Lower leg skin (tissue), 3 donors: ENCODE results near the gene XYLB.

Experiments used
- CTCF ChIP-seq, 3 donors: fragments of 450-650 bp; IDR thresholded peaks; one replicate each; pipeline ENCODE4 v1.5.1; 2016; ENCODE audit warnings: antibody characterized with exemption in 3 of 3, mild to moderate bottlenecking in 3 of 3, moderate library complexity in 2 of 3
- POLR2A ChIP-seq, 2 donors: fragments of 450-650 bp; IDR thresholded peaks; one replicate each; pipeline ENCODE4 v1.6.1; 2016 to 2017; ENCODE audit warnings: antibody characterized with exemption in 2 of 2, mild to moderate bottlenecking in 1 of 2, moderate library complexity in 1 of 2

GRCh38 chr3:38327335-38328009 is 19.1 kb upstream of the XYLB start:
- TF ChIP-seq CTCF (IDR thresholded peaks at IDR 0.05) (no peak), POLR2A (IDR thresholded peaks at IDR 0.05) (no peak)
